Activated T-cell treated with anti-CD3 and anti-CD28 coated beads for 24 hours (primary cell): ENCODE results near the gene TSHZ1.

Source experiments
- DNase-seq: peaks from one replicate; pipeline ENCODE4 v3.0.0-alpha.2; 2020; ENCODE audit warnings: low read depth

TSHZ1 gene

DNA sequence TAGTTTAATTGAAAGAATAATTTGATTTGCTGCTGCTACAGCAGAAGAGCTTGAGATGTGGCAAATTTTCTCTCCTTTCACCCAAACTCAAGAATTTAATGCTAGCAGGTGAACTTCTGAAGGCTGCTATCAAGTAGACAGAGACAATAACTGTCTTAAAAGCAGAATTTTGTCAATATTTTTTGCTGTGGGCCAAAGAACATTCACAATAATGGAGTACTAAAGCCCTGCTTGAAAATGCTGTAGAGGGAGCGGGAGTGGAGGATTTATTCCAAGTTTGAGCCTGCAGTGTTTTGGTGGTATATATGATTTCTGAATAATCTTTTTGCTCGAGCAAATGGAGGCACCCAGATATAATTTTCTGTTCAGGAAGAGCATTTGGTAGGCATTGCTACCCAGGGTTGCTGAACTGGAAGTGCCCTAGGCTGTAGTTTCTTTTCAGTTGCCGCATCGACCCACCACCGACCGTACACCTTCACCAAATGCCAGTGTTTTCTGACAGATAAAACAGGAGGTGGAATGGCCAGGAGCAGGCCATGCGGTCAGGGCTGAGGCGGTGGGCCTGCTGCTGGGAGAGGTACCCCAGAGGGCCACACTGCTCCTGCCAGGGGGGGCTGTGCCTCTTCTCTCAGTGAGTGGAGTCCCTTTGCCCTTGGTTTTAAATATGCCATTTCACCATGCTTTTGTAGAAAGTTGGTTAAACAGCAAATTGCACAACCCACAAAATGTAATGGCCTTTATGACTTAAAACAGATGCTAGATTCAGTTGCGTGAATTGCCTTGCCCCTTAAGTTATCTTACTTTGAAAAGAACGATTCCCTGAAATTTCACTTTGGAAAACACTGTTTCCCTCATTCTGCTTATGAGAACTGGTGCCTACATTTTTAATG, 36.4 kb downstream of the TSHZ1 start:
- DNase-seq: no peak

DNA sequence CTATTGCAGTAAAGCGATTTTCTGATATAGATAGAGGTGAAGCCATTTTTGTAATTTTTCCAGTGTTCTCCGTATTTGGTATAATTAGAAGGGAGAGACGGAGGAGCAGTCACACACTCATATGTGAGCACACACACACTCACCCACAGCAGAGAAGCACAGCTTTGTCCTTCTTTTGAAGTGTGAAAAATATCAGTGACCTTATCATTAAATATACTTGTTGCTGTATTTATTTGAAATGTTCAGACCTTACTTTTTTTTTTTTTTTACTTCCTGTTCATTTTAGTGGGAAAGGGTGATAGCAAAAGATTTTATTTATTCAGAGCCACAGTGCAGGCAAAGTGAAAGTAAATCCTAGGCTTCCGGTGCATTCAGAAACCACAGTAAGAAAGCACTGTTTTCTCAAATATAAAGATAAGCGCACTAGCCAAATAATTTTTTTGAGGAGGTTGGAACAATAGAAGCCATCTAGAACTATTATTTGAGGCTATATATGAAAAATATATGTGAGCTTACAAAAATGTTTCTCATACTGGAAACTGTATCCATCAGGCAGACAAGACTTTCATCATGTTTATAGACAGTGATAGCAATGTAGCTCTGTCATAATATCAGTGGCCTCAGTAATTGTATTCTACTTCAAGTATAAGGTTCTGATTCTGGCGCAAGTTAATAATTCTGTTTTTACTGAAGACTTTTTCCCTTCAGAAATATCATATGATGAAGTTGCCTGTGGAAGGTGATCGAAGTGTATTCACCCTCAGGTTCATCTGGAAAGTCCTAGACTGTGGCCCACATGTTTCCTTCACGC, 37.2 kb downstream of the TSHZ1 start:
- no peak for DNase-seq

DNA sequence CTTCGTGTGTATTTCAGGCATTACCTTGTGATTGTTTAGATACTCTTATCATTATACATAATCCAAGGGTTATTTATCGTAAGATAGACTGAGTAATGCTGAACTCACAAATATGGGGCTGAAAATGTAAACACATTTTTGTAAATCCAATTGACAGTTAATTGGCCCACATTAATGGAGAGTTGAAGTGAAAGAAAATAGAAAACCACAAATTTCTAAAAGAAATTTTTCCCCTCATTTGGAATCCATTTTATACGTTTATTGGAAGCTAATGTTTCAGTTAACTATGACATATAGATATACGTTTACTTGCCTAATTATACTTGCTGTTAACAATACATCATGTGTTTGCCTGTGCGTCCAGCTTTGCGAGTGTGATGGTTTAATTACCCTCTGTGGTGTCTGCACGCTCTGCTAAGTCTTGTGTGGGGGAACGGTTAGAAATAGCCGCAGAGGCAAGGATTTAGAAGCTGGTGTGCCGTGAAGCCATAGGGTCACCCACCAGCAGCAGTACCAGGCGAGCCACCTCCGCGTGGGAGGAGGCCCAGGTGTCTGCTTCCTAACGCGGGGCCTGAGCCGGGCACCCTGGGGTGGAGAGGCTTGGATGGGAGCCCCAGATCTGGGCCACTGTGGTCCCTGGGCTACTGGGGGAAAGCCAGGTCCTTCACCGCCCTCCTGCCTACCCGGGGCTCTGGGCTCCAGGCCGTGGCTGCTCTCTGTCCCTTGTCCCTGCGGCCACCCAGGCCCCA, 38.0 kb downstream of the TSHZ1 start:
- no peak for DNase-seq

- no peak for DNase-seq
Measured at GRCh38 chr18:75249175-75249518, 38.5 kb downstream of the TSHZ1 start.

- no peak for DNase-seq
Measured at GRCh38 chr18:75249672-75250470, 39.3 kb downstream of the TSHZ1 start.

GRCh38 chr18:75250471-75250821, 39.8 kb downstream of the TSHZ1 start:
- no peak for DNase-seq

DNA sequence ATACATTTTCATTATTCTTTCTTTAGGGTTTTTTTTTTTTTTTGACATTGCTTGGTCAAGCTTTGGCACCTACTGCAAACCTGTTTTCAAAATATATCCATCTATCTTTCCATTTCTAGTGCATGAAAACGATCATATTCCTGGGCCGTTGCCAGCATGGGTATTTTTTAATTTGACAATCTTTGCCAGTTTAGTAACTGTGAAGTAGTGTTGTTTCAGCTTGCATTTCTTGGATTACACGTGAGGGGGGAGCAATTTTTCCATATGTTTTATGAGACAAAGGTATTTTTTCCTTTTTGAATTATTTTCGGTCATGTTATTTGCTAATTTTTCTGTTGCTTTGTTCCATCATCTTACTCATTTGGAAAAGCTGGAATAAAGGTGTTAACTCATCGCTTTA, 40.9 kb downstream of the TSHZ1 start:
- no peak for DNase-seq

GRCh38 chr18:75252136-75252535, 41.5 kb downstream of the TSHZ1 start:
- DNase-seq: no peak

- no peak for DNase-seq
Measured at GRCh38 chr18:75253043-75253442, 42.4 kb downstream of the TSHZ1 start.

GRCh38 chr18:75253784-75254183, 43.2 kb downstream of the TSHZ1 start:
- no peak for DNase-seq

GRCh38 chr18:75255094-75255493, 44.5 kb downstream of the TSHZ1 start:
- no peak for DNase-seq

GRCh38 chr18:75256376-75256775, 45.8 kb downstream of the TSHZ1 start:
- no peak for DNase-seq

DNA sequence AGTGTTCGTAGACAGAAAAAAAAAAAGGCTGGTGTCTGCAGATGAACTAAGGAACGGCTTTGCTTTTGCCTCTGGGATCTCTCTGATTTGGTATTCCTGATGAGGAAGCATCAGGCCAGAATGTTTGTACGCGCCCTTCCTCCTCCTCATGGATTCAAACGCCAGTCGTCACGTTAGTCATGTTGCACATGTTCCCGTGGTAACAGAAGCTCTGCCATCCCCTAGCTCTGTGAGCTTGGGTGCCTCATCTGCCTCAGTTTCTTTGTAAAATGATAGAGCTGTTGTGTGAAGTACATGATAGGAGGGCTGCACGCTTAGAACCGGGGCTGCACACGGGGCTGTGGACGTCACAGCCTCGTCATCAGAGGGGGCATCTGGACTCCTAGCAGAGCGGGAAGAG, 47.0 kb downstream of the TSHZ1 start:
- no peak for DNase-seq

DNA sequence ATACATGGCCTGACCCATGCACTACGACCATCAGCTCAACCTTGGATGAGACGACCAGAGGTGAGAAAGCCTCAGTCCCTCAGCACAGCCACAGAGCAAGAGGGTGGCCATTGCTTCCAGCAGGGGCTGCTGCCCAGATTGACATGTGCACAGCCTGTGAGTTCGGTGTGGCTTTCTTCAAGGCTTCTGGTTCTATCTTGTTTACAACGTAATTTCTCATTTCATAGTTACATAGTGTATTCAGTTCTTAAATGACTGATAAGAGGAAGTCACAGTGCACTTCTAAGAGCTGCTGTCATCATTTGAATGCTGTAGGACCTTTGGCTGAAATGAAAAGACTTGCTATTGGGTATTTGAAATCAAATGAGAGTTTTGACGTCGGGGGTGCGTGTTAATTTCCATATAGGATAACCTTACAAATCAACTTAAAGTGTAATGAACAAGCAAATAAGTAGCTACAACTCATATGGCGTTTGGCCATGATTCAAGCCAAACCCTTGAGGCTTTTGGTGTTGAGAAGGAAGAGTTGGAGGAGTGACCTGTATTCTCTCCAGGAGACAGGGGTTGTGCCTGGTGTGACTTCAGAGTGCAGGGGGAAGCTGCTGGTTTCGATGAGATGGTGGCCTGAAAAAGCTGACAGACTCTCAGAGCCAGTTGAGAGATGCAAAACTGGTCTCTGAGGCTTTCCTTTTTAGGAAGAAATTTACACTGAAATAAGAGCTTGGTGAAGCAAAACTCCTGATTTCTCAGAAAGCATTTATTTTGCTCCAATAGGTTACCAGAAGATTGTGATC, 51.0 kb downstream of the TSHZ1 start:
- no peak for DNase-seq

DNA sequence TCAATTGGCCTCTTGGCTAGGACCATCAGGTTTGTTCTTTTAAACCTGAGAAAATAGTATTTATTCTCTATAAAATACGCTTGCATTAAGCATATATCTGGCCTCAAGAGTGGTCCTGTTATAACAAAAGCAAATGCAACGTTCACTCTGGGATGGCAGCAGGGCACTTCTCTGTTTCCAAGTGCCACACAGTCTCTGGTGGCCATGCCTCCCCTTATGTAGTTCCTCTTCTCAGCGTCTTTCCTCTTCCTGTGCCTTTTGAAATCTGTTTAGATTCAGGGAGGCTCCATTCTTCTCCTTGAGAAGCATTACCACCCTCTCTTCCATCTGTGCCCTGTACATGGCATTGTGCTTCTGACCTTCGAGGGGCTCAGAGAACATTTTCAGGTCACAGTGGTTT, 51.9 kb downstream of the TSHZ1 start:
- DNase-seq: no peak

DNA sequence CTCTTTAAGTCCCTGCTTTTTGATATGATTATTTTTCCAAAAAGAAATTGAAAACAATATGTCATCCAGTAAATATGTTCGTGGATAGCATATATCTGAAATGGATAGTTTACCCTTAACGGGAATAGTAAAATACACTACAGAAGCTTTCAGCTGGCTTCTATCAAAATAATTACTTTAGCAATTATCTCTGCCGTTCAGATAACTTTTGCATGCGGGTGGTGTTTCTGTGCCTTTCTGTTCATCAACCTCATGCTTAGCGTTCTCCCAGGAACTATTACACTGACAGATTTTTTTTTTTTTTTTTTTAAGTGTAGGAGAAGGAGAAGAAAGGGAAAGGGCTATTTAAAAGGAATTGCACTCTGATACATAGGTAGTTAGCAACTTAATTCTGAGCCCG, 53.6 kb downstream of the TSHZ1 start:
- no peak for DNase-seq

DNA sequence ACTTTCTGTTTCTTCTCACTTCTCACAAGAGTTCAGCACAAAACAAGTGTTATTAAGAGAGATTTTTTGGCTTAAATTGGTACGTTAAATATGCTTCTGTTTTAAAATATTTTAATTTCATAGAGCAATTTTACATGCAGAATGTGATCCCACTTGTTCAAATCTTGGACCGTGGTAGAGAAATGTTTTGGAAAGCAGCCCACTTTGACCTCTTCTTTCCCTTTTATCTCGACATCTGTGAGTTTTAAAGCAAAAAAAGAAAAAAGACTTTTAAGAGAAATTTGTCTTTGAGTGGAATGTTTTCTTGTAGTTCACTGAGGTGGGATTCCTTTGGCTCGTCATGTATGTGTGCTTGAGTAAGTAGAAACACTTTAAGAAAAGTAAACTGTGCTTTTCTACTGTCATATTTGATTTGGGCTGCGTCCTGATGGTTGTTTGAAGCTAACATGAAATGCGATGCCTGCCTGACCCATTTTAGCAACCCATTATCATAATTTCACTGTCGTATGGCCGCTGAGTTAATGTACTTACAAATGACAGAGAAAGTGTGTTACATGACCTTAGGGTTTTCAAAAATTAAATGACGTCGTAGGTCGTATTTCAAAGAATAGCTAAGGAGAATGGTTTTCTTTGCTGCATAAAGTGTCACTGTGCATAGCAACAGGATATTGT, 54.5 kb downstream of the TSHZ1 start:
- DNase-seq: no peak

- no peak for DNase-seq
Measured at GRCh38 chr18:75265872-75266271, 55.3 kb downstream of the TSHZ1 start.

- no peak for DNase-seq
Measured at GRCh38 chr18:75267643-75268363, 57.2 kb downstream of the TSHZ1 start.

- no peak for DNase-seq
Measured at GRCh38 chr18:75268364-75268646, 57.7 kb downstream of the TSHZ1 start.
